ENCODE measurements around the gene RXRB. TPM values are rescaled to one million over a fixed set of nuclear protein-coding genes. Genes with fewer than 3 reads are reported as not detected.

RXRB gene
- total RNA-seq (2022): 29.5 and 30.4 TPM in 2 replicates
- Bru-seq, nascent RNA: percentile 68 among the genes with signal in this experiment
- percentile 77 among the genes with signal in this experiment for BruChase-seq, experiment 1, labeled RNA remaining after a 2-hour chase
- BruChase-seq, experiment 2, labeled RNA remaining after a 6-hour chase: percentile 72 among the genes with signal in this experiment
- long read RNA-seq, transcript RXRB-201 (10 exons, 2,908 nt): major isoform, 5 of 19 reads
- long read RNA-seq, partial matches to known transcripts: 2 of 19 reads
- long read RNA-seq, other reads (novel, unspliced or antisense): 9 of 19 reads

GRCh38 chr6:33200219-33201146, at the start of gene RXRB, which contains the start of gene SLC39A7:
Gene RXRB (minus strand): TSS chr6:33200665. CDS start chr6:33200476, 189 bp downstream.
Gene SLC39A7 (plus strand): TSS chr6:33200867. CDS start chr6:33201246, 379 bp downstream.
- peak within 1 kb of the TSS; percentile 99 for H3K27ac Mint-ChIP-seq (ENCODE audit: unreplicated experiment)
- H3K4me1 Mint-ChIP-seq (ENCODE audit: low read depth, unreplicated experiment): peaks cover 43% of the 10 kb centered on the region
- ChIA-PET CTCF (interaction anchor here (0.7 kb wide), 1 partner anchor 17 kb away, joined by 5 read pairs; no protein-coding TSS in a partner anchor), POLR2A (interaction anchor here (0.7 to 1.2 kb wide), 3 partner anchors 8 to 229 kb away, joined by 5 to 10 read pairs (median 7); partner anchors contain the start of gene RING1)
- DNase-seq: peak; percentile 97 to 99
- H3K9me3 Mint-ChIP-seq (ENCODE audit: unreplicated experiment): no peaks in the 10 kb centered on the region
- Histone ChIP-seq H3K27me3 (replicated peaks; ENCODE audit: control insufficient read depth, insufficient read depth, low read length) (no peaks in the 10 kb centered on the region), H3K36me3 (ENCODE audit: control insufficient read depth, insufficient read depth, low read length) (peaks cover 13% of the 10 kb centered on the region), H3K4me3 (ENCODE audit: low read depth, low read length) (peak within 1 kb of the TSS; percentile 67), H3K9me3 (no peaks in the 10 kb centered on the region), H3K4me1 (peaks cover 29% of the 10 kb centered on the region)
- peak within 1 kb of the TSS; percentile 100 for H3K4me3 Mint-ChIP-seq (ENCODE audit: unreplicated experiment)
- BruUV-seq (replicated peaks): no TSS peak
- peaks cover 63% of the 10 kb centered on the region for H3K36me3 Mint-ChIP-seq (ENCODE audit: insufficient read depth, unreplicated experiment)
- TF ChIP-seq, protein P1, sequence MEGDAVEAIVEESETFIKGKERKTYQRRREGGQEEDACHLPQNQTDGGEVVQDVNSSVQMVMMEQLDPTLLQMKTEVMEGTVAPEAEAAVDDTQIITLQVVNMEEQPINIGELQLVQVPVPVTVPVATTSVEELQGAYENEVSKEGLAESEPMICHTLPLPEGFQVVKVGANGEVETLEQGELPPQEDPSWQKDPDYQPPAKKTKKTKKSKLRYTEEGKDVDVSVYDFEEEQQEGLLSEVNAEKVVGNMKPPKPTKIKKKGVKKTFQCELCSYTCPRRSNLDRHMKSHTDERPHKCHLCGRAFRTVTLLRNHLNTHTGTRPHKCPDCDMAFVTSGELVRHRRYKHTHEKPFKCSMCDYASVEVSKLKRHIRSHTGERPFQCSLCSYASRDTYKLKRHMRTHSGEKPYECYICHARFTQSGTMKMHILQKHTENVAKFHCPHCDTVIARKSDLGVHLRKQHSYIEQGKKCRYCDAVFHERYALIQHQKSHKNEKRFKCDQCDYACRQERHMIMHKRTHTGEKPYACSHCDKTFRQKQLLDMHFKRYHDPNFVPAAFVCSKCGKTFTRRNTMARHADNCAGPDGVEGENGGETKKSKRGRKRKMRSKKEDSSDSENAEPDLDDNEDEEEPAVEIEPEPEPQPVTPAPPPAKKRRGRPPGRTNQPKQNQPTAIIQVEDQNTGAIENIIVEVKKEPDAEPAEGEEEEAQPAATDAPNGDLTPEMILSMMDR (IDR thresholded peaks at IDR 0.05; ENCODE audit: insufficient read depth in 1 of 2, low read depth in 1 of 2, low read length in 1 of 2, severe bottlenecking in 1 of 2, unreplicated experiment in 1 of 2): no peak
- intact Hi-C loops (cut with micrococcal nuclease; ENCODE audit: unreplicated experiment): loop anchor here (2.0 kb wide), 2 partner anchors 190 to 230 kb away; partner anchors contain the start of gene KIFC1
- no peaks in the 10 kb centered on the region for H3K27me3 Mint-ChIP-seq (ENCODE audit: insufficient read depth, unreplicated experiment)

- CTCF ChIA-PET: interaction anchor here (0.6 to 2.1 kb wide), 8 partner anchors 12 to 356 kb away, joined by 3 to 15 read pairs (median 4); partner anchors contain the start of genes RING1, RPS18 and VPS52
Measured at GRCh38 chr6:33249732-33250630, 49.5 kb upstream of the RXRB start.

More at GRCh38 chr6:33249732-33250630, 49.5 kb upstream of the RXRB start:
- Mint-ChIP-seq H3K4me1 (ENCODE audit: low read depth, unreplicated experiment) (peaks cover 10% of the 10 kb centered on the region), H3K9me3 (ENCODE audit: unreplicated experiment) (no peaks in the 10 kb centered on the region), H3K27ac (ENCODE audit: unreplicated experiment) (peak overlapping the region; percentile 75), H3K27me3 (ENCODE audit: insufficient read depth, unreplicated experiment) (no peaks in the 10 kb centered on the region), H3K36me3 (ENCODE audit: insufficient read depth, unreplicated experiment) (peaks cover 27% of the 10 kb centered on the region), H3K4me3 (ENCODE audit: unreplicated experiment) (peak overlapping the region; percentile 85)
- H3K36me3 ChIP-seq (ENCODE audit: control insufficient read depth, insufficient read depth, low read length): no peaks in the 10 kb centered on the region; the same call in 1 of the 2 replicates
- H3K4me3 ChIP-seq (ENCODE audit: low read depth, low read length): peak overlapping the region; percentile 49
- POLR2A ChIA-PET: interaction anchor here (0.5 to 2.7 kb wide), 5 partner anchors 21 to 278 kb away, joined by 3 to 18 read pairs (median 11); partner anchors contain the start of genes PFDN6, RING1, RPS18 and VPS52
- peaks cover 5% of the 10 kb centered on the region; the same call in 1 of the 2 replicates for H3K4me1 ChIP-seq
- H3K9me3 ChIP-seq: no peaks in the 10 kb centered on the region
- BruUV-seq (replicated peaks): TSS peak; percentile 58
- H3K27me3 ChIP-seq (replicated peaks; ENCODE audit: control insufficient read depth, insufficient read depth, low read length): no peaks in the 10 kb centered on the region
- intact Hi-C loops (cut with micrococcal nuclease; ENCODE audit: unreplicated experiment): loop anchor here (1.0 to 2.0 kb wide), 3 partner anchors 21 to 356 kb away; partner anchors contain the start of gene VPS52
- TF ChIP-seq, protein P1 (IDR thresholded peaks at IDR 0.05; ENCODE audit: insufficient read depth in 1 of 2, low read depth in 1 of 2, low read length in 1 of 2, severe bottlenecking in 1 of 2, unreplicated experiment in 1 of 2): no peak
- no peak for DNase-seq
